IPS-20b (cell line): ENCODE measurements around the gene KCNC1.

Experiments
- H3K27ac ChIP-seq: one replicate; pipeline ENCODE4 v1.5.1; 2013; ENCODE audit warnings: low read length
- H3K27me3 ChIP-seq: 2 replicates; pipeline ENCODE4 v1.6.1; 2013; ENCODE audit warnings: mild to moderate bottlenecking, low read length, inconsistent platforms; ENCODE audit not compliant: insufficient read depth
- H3K36me3 ChIP-seq: 2 replicates; pipeline ENCODE4 v1.6.1; 2013; ENCODE audit warnings: low read depth, mild to moderate bottlenecking, inconsistent platforms, low read length, moderate library complexity; ENCODE audit not compliant: insufficient read depth
- H3K4me1 ChIP-seq: 2 replicates; pipeline ENCODE4 v1.6.1; 2013; ENCODE audit warnings: mild to moderate bottlenecking, control low read depth, inconsistent platforms, low read length, moderate library complexity; ENCODE audit not compliant: insufficient read depth
- H3K4me3 ChIP-seq: 2 replicates; pipeline ENCODE4 v1.5.1; 2013; ENCODE audit warnings: mild to moderate bottlenecking, low read length, inconsistent platforms
- H3K9ac ChIP-seq: 2 replicates; pipeline ENCODE4 v1.6.1; 2013; ENCODE audit warnings: low read depth, mild to moderate bottlenecking, inconsistent platforms, low read length, moderate library complexity
- H3K9me3 ChIP-seq: 2 replicates; pipeline ENCODE4 v1.6.1; 2013; ENCODE audit warnings: mild to moderate bottlenecking, low read depth, low read length, inconsistent platforms; ENCODE audit not compliant: insufficient read depth

The KCNC1 gene

GRCh38 chr11:17718015-17718414 lies 16.6 kb upstream of the KCNC1 start:
- Histone ChIP-seq H3K4me1 (no peaks in the 10 kb centered on the region), H3K36me3 (no peaks in the 10 kb centered on the region), H3K27me3 (peaks cover 100% of the 10 kb centered on the region), H3K27ac (no peak overlapping the region), H3K9ac (no peak overlapping the region), H3K9me3 (no peaks in the 10 kb centered on the region), H3K4me3 (no peak overlapping the region)

- peaks cover 100% of the 10 kb centered on the region for H3K27me3 ChIP-seq
- no peak overlapping the region for H3K9ac ChIP-seq
- H3K36me3 ChIP-seq, result no peaks in the 10 kb centered on the region
- no peak overlapping the region for H3K27ac ChIP-seq
- H3K4me3 ChIP-seq, result peak overlapping the region; percentile 69
- no peaks in the 10 kb centered on the region for H3K9me3 ChIP-seq
- H3K4me1 ChIP-seq, result no peaks in the 10 kb centered on the region
Measured at GRCh38 chr11:17718510-17718962, 16.0 kb upstream of the KCNC1 start.

- Histone ChIP-seq H3K27ac (no peak within 1 kb of the TSS), H3K4me3 (peak within 1 kb of the TSS; percentile 69), H3K4me1 (no peaks in the 10 kb centered on the region), H3K9ac (no peak within 1 kb of the TSS), H3K36me3 (no peaks in the 10 kb centered on the region), H3K9me3 (no peaks in the 10 kb centered on the region), H3K27me3 (peaks cover 100% of the 10 kb centered on the region)
Measured at GRCh38 chr11:17719028-17719937, 15.3 kb upstream of the KCNC1 start, which contains the start of gene MYOD1. TSS of gene MYOD1 (plus strand) at chr11:17719571. CDS start at chr11:17719783, 212 bp downstream.

DNA sequence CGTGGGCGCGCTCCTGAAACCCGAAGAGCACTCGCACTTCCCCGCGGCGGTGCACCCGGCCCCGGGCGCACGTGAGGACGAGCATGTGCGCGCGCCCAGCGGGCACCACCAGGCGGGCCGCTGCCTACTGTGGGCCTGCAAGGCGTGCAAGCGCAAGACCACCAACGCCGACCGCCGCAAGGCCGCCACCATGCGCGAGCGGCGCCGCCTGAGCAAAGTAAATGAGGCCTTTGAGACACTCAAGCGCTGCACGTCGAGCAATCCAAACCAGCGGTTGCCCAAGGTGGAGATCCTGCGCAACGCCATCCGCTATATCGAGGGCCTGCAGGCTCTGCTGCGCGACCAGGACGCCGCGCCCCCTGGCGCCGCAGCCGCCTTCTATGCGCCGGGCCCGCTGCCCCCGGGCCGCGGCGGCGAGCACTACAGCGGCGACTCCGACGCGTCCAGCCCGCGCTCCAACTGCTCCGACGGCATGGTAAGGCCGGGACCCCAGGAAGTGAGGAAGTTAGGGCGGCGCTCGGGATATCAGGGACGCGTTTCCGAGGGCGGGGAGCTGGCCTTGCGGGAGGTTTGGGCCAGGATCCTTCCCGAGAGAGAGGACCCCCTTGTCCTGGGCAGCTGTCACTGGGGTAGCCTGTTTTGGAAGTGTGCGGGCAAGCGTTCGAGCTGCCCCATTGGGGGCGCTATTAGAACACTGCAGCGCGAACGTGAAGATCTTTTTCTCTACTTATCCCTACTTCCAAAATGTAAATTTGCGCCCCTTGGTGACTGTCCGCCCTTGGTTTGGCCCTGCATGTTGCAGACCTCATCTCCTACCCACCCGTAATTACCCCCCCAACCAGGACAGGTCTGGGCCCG lies 14.4 kb upstream of the KCNC1 start:
- H3K27ac ChIP-seq, result no peak overlapping the region
- H3K4me1 ChIP-seq, result no peaks in the 10 kb centered on the region
- no peaks in the 10 kb centered on the region for H3K9me3 ChIP-seq
- H3K36me3 ChIP-seq, result no peaks in the 10 kb centered on the region
- H3K9ac ChIP-seq, result no peak overlapping the region
- H3K4me3 ChIP-seq, result peak overlapping the region; percentile 69; the same call in 1 of the 2 replicates
- H3K27me3 ChIP-seq, result peaks cover 100% of the 10 kb centered on the region

DNA sequence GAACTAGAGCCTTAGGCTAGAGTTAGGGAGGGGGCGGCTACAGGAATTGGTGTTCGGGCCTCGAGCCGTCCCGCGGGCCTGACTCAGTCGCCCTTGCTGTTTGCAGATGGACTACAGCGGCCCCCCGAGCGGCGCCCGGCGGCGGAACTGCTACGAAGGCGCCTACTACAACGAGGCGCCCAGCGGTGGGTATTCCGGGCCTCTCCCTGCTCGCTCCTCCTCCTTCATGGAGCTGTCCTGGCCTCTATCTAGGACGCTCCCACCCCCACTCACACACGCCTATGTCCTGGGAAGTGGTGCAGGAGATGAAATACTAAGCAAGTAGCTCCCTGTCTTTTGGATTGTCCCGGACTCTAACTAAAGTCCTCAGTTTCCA lies 13.8 kb upstream of the KCNC1 start:
- no peaks in the 10 kb centered on the region for H3K9me3 ChIP-seq
- no peak overlapping the region for H3K27ac ChIP-seq

DNA sequence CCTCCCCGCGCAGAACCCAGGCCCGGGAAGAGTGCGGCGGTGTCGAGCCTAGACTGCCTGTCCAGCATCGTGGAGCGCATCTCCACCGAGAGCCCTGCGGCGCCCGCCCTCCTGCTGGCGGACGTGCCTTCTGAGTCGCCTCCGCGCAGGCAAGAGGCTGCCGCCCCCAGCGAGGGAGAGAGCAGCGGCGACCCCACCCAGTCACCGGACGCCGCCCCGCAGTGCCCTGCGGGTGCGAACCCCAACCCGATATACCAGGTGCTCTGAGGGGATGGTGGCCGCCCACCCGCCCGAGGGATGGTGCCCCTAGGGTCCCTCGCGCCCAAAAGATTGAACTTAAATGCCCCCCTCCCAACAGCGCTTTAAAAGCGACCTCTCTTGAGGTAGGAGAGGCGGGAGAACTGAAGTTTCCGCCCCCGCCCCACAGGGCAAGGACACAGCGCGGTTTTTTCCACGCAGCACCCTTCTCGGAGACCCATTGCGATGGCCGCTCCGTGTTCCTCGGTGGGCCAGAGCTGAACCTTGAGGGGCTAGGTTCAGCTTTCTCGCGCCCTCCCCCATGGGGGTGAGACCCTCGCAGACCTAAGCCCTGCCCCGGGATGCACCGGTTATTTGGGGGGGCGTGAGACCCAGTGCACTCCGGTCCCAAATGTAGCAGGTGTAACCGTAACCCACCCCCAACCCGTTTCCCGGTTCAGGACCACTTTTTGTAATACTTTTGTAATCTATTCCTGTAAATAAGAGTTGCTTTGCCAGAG lies 13.2 kb upstream of the KCNC1 start:
- H3K9me3 ChIP-seq, result no peaks in the 10 kb centered on the region
- no peak overlapping the region for H3K9ac ChIP-seq
- peaks cover 99% of the 10 kb centered on the region for H3K27me3 ChIP-seq
- H3K36me3 ChIP-seq, result no peaks in the 10 kb centered on the region
- H3K4me3 ChIP-seq, result peak overlapping the region; percentile 34; the same call in 1 of the 2 replicates
- no peak overlapping the region for H3K27ac ChIP-seq
- no peaks in the 10 kb centered on the region for H3K4me1 ChIP-seq

More for the DNA sequence above, 13.8 kb upstream of the KCNC1 start:
- Histone ChIP-seq H3K27me3 (peaks cover 99% of the 10 kb centered on the region), H3K36me3 (no peaks in the 10 kb centered on the region), H3K4me1 (no peaks in the 10 kb centered on the region), H3K9ac (no peak overlapping the region), H3K4me3 (peak overlapping the region; percentile 34; the same call in 1 of the 2 replicates)

DNA sequence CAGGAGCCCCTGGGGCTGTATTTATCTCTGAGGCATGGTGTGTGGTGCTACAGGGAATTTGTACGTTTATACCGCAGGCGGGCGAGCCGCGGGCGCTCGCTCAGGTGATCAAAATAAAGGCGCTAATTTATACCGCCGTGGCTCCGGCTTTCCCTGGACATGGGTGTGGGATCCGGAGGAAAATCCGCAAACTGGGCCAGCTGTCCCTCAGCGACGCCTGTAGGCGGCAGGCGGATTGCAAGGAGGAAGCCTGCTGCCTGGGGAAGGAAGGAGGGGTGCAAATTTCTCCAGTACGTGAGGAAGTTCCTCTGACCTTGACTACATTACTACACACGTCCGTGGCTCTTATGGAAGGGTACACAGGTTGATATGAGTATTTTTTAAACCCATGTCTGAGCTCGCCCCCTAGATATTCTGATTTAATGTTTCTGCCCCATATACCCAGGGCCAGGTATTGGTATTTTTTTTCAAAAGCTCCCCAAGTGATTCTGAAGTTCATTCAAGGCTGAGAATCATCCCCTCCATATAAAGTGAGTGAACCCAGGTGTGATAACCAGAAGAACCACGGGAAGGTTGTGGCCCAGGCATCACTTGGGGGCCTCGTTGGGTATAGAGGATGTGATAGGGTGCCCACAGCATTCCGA lies 12.5 kb upstream of the KCNC1 start:
- no peak overlapping the region for H3K9ac ChIP-seq
- peaks cover 99% of the 10 kb centered on the region for H3K27me3 ChIP-seq
- no peaks in the 10 kb centered on the region for H3K9me3 ChIP-seq
- no peaks in the 10 kb centered on the region for H3K4me1 ChIP-seq
- H3K27ac ChIP-seq, result no peak overlapping the region
- H3K4me3 ChIP-seq, result no peak overlapping the region
- no peaks in the 10 kb centered on the region for H3K36me3 ChIP-seq

DNA sequence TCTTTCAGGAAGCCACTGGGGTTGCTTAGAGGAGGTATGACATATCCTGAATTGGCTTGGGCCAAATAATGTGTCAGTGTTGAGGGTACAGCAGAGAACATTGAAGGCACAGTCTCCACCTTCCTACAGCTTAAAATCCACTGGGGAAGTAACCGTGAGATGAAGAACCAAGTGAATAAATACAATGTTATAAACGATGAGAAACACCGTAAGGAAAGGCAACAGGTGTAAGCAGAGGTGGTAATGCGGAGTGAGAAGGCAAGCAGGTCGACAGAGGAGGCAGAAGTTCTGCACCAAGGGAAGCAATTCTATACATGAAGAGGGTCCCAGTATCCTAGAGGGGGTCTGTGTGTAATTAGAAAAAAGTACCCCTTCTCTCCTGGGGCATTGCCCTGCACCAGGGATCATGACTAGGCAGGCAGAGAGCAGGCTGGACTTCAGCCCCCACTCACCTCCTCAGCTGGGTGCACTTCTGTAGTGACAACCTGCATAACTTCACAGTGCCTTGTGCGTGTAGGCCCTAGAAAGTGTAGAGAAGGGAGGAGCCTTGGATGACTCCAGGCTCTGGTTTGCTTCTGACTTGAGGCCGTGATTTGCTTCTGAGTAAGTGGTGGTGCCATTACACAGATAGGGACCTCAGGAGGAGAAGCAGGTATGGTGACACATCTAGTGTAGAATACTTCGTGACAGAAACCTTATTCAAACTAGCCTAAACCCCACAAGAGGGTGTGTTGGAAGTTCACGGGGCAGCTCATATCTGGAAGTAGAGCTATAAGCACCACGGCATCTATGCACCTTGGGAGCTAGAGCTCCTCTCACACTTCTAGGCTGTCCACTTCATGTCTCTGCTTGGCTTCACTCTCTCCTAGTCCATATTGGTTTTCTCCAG lies 10.3 kb upstream of the KCNC1 start:
- no peak overlapping the region for H3K27ac ChIP-seq
- no peaks in the 10 kb centered on the region for H3K9me3 ChIP-seq
- no peaks in the 10 kb centered on the region for H3K4me1 ChIP-seq
- H3K36me3 ChIP-seq, result no peaks in the 10 kb centered on the region
- no peak overlapping the region for H3K4me3 ChIP-seq
- H3K9ac ChIP-seq, result no peak overlapping the region
- peaks cover 92% of the 10 kb centered on the region for H3K27me3 ChIP-seq

DNA sequence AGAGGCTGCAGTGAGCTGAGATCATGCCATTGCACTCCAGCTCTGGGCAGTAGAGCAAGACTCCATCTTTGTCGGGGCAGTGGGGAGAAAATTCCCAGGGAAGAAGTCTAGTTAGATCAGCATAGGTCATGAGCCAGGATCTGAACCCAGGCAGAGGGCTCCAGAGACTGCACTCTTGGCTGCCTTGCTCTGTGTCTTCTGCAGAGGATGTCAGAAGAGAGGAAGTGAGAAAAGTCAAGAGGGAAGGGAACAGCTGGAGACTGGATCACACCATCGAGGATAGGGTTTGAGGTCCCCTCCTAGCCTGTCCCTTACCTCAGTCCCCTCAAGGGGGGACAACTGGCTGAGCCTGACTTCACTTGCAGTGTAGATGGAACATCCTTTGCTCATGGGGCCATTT lies 9.4 kb upstream of the KCNC1 start:
- no peak overlapping the region for H3K9ac ChIP-seq
- peaks cover 92% of the 10 kb centered on the region for H3K27me3 ChIP-seq
- H3K4me3 ChIP-seq, result no peak overlapping the region
- H3K4me1 ChIP-seq, result no peaks in the 10 kb centered on the region
- no peaks in the 10 kb centered on the region for H3K9me3 ChIP-seq
- H3K27ac ChIP-seq, result no peak overlapping the region
- H3K36me3 ChIP-seq, result no peaks in the 10 kb centered on the region

GRCh38 chr11:17730137-17730536 lies 4.4 kb upstream of the KCNC1 start:
- H3K27me3 ChIP-seq, result peaks cover 77% of the 10 kb centered on the region
- no peaks in the 10 kb centered on the region for H3K36me3 ChIP-seq
- H3K4me1 ChIP-seq, result no peaks in the 10 kb centered on the region
- no peak overlapping the region for H3K9ac ChIP-seq
- no peak overlapping the region for H3K4me3 ChIP-seq
- H3K27ac ChIP-seq, result no peak overlapping the region
- H3K9me3 ChIP-seq, result no peaks in the 10 kb centered on the region
